Vagina (tissue), 2 donors: ENCODE data around the gene MRPL53.

Experiments used
- CTCF ChIP-seq, 3 experiments: fragments of 450-650 bp in 2 of 3; fragments of 200-600 bp in 1 of 3; sonication (generic) in 1 of 3; IDR thresholded peaks; one replicate each; pipeline ENCODE4 v1.5.1; 2017 to 2019; ENCODE audit warnings: antibody characterized with exemption in 3 of 3, mild to moderate bottlenecking in 2 of 3, moderate library complexity in 2 of 3
- POLR2A ChIP-seq, 2 donors: fragments of 450-650 bp; IDR thresholded peaks; one replicate each; pipeline ENCODE4 v1.6.1; 2017; ENCODE audit warnings: antibody characterized with exemption in 2 of 2, mild to moderate bottlenecking in 2 of 2, moderate library complexity in 2 of 2

DNA sequence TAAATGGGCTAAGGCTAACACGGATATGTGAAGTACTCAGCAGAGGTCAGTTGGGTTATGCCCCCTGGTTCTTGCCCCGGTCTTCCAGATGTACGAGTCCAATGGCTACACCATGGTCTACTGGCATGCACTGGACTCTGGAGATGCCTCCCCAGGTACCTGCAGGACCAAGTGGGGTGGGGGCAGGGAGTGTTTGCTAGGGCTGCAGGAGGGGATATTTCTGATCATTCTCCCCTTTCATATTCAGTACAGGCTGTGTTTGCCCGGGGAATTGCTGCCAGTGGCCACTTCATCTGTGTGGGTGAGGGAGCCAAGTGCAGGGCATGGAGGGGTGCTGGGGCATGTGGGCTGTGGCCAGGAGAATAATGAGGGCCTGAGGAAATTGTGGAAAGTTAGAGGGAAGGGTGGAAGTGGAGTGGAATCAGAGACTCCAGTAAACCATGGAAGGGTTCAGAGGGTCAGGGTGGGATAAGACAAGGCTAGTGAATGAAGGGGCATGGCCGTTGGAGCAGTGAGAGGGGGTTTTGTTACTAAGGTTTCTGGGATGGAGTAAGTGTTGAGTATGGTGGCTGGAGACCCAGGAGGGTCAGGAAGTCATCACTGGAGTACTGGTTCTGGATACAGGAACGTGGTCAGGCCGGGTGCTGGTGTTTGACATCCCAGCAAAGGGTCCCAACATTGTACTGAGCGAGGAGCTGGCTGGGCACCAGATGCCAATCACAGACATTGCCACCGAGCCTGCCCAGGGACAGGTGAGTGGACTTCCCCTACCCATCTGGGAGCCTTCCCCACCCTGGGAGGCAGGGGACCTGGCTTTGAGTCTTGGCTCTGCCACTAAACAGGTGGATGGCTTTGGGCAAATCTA, 49.0 kb downstream of the MRPL53 start:
- TF ChIP-seq CTCF (IDR thresholded peaks at IDR 0.05) (no peak), POLR2A (IDR thresholded peaks at IDR 0.05) (no peak)
